Thyroid gland (tissue), 4 donors: ENCODE data around the gene ARHGEF28. TPM values are rescaled to one million over a fixed set of nuclear protein-coding genes. Genes with fewer than 3 reads are reported as not detected.

Source experiments
- DNase-seq, 2 donors: peaks; one replicate each; pipeline ENCODE4 v3.0.0-alpha.2; 2019
- H3K27ac ChIP-seq, 3 donors: fragments of 200-600 bp; sonication (generic); 1 replicate in 2 of 3; 2 replicates in 1 of 3; pipeline ENCODE4 v1.5.1; 2016 to 2019; ENCODE audit warnings: mild to moderate bottlenecking in 1 of 3, moderate library complexity in 1 of 3
- H3K27me3 ChIP-seq: fragments of 200-600 bp; sonication (generic); one replicate; pipeline ENCODE4 v1.5.1; 2019
- H3K36me3 ChIP-seq, 2 donors: fragments of 200-600 bp; sonication (generic); one replicate each; pipeline ENCODE4 v1.5.1; 2016 to 2019
- H3K4me1 ChIP-seq, 2 donors: fragments of 200-600 bp; sonication (generic); one replicate each; pipeline ENCODE4 v1.5.1; 2017 to 2019
- H3K4me3 ChIP-seq, 3 donors: fragments of 200-600 bp; sonication (generic); replicated peaks in 1 of 3; 1 replicate in 2 of 3; 2 replicates in 1 of 3; pipeline ENCODE4 v1.5.1; 2016; ENCODE audit warnings: mild to moderate bottlenecking in 1 of 3
- H3K9me3 ChIP-seq: fragments of 200-600 bp; sonication (generic); one replicate; pipeline ENCODE4 v1.5.1; 2017
- POLR2A ChIP-seq, 2 donors: fragments of 450-650 bp; IDR thresholded peaks; one replicate each; pipeline ENCODE4 v1.6.1; 2017; ENCODE audit warnings: antibody characterized with exemption in 2 of 2, mild to moderate bottlenecking in 2 of 2, moderate library complexity in 1 of 2
- WGBS, 2 donors: methylation state at CpG; one replicate each; pipeline ENCODE4 v1.1.5; 2017; 5-methylcytosine and 5-hydroxymethylcytosine counted together
- intact Hi-C: fragments of 100-400 bp; cut with DNase I; formaldehyde crosslinking; loops from one replicate; pipeline ENCODE4 v1.15.1; 2023
- total RNA-seq, 4 donors: library from RNA; depleted of rRNA; stranded (reverse); fragments of >200 nt; gene quantifications; one replicate each; pipeline ENCODE4 v1.2.3, GENCODE V29; 2016
- TF ChIP-seq, protein P1 (sequence below), 6 experiments: fragments of 200-600 bp in 3 of 6; fragments of 450-650 bp in 3 of 6; sonication (generic) in 3 of 6; IDR thresholded peaks; one replicate each; pipeline ENCODE4 v1.5.1; 2016 to 2019; ENCODE audit warnings: antibody characterized with exemption in 6 of 6, mild to moderate bottlenecking in 2 of 6, inconsistent platforms in 1 of 6, moderate library complexity in 1 of 6

Gene ARHGEF28
- total RNA-seq, 4 donors from 2014 or later: 43.6 to 58.8 (median 55.3) TPM

GRCh38 chr5:73939557-73939956, 313.6 kb downstream of the ARHGEF28 start:
- peaks cover 0 to 5% of the 10 kb centered on the region in 2 donors for H3K4me1 ChIP-seq
- TF ChIP-seq, protein P1, sequence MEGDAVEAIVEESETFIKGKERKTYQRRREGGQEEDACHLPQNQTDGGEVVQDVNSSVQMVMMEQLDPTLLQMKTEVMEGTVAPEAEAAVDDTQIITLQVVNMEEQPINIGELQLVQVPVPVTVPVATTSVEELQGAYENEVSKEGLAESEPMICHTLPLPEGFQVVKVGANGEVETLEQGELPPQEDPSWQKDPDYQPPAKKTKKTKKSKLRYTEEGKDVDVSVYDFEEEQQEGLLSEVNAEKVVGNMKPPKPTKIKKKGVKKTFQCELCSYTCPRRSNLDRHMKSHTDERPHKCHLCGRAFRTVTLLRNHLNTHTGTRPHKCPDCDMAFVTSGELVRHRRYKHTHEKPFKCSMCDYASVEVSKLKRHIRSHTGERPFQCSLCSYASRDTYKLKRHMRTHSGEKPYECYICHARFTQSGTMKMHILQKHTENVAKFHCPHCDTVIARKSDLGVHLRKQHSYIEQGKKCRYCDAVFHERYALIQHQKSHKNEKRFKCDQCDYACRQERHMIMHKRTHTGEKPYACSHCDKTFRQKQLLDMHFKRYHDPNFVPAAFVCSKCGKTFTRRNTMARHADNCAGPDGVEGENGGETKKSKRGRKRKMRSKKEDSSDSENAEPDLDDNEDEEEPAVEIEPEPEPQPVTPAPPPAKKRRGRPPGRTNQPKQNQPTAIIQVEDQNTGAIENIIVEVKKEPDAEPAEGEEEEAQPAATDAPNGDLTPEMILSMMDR (IDR thresholded peaks at IDR 0.05): no peak
- no peak for TF ChIP-seq POLR2A (IDR thresholded peaks at IDR 0.05)

DNA sequence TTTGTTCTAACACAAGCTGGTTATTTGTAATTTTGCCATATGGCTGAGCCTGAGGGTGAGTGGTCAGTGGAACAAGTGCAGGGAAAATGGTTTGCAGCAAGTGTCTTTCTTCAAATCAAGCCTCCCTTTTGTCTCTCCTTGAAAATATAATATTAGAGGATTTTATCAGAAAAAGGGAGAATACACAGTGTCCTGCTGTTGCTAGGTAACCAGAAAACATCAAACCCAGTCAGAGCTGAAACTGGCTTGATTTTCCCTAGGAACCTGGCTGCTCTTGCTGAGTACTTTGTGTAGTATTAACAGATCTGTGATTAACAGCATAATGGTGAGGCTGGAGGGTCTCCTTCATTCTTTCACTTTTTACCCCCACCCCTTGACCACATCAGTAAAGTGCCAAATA, 314.0 kb downstream of the ARHGEF28 start:
- no peaks in the 10 kb centered on the region for H3K27me3 ChIP-seq
- peaks cover 0 to 5% of the 10 kb centered on the region in 2 donors for H3K4me1 ChIP-seq
- no peak overlapping the region for H3K4me3 ChIP-seq
- H3K27ac ChIP-seq: no peak overlapping the region
- H3K36me3 ChIP-seq: no peaks in the 10 kb centered on the region
- intact Hi-C loops: no loop called here
- no peak for TF ChIP-seq POLR2A (IDR thresholded peaks at IDR 0.05)
- TF ChIP-seq, protein P1 (IDR thresholded peaks at IDR 0.05): no peak
- no peaks in the 10 kb centered on the region for H3K9me3 ChIP-seq
- no peak for DNase-seq

More at GRCh38 chr5:73939557-73939956, 313.6 kb downstream of the ARHGEF28 start:
- Histone ChIP-seq H3K4me3 (no peak overlapping the region), H3K36me3 (no peaks in the 10 kb centered on the region), H3K27me3 (no peaks in the 10 kb centered on the region), H3K9me3 (no peaks in the 10 kb centered on the region), H3K27ac (no peak overlapping the region)
- intact Hi-C loops: no loop called here
- WGBS, 2 donors: 75 to 81% methylated on average over 3 of the region's 3 CpGs
- no peak for DNase-seq

GRCh38 chr5:73940801-73941200, 314.8 kb downstream of the ARHGEF28 start:
- no peak overlapping the region for H3K4me3 ChIP-seq
- H3K9me3 ChIP-seq: no peaks in the 10 kb centered on the region
- no peaks in the 10 kb centered on the region for H3K36me3 ChIP-seq
- H3K27ac ChIP-seq: no peak overlapping the region
- no peaks in the 10 kb centered on the region for H3K27me3 ChIP-seq
- TF ChIP-seq, protein P1 (IDR thresholded peaks at IDR 0.05): no peak
- WGBS, 2 donors: 77 to 86% methylated on average over 3 of the region's 3 CpGs
- H3K4me1 ChIP-seq: peaks cover 0 to 5% of the 10 kb centered on the region in 2 donors
- DNase-seq: no peak
- intact Hi-C loops: no loop called here

DNA sequence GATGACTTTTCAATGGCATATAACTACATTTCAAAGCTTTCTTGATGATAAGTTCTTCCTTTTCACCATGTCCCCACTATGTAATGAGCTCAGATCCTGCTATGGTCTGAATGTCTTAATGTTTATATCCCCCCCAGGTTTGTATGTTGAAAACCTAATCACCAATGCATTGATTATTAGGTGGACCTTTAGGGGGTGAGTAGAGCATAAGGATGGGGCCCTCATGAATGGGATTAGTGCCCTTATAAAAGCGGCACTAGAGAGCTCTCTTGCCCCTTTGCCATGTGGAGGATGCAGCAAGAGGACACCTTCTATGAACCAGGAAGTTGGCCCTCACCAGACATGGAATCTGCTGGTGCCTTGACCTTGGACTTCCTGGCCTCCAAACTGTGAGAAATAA, 316.8 kb downstream of the ARHGEF28 start:
- H3K27ac ChIP-seq: no peak overlapping the region
- H3K4me3 ChIP-seq: no peak overlapping the region
- H3K9me3 ChIP-seq: no peaks in the 10 kb centered on the region
- intact Hi-C loops: no loop called here
- H3K36me3 ChIP-seq: no peaks in the 10 kb centered on the region
- no peaks in the 10 kb centered on the region for H3K27me3 ChIP-seq
- DNase-seq: no peak
- H3K4me1 ChIP-seq: peaks cover 11 to 17% of the 10 kb centered on the region in 2 donors
- TF ChIP-seq, protein P1 (IDR thresholded peaks at IDR 0.05): no peak
- TF ChIP-seq POLR2A (IDR thresholded peaks at IDR 0.05): no peak
- WGBS, 2 donors: 100% methylated on average over 1 of the region's 1 CpG

- H3K36me3 ChIP-seq: no peaks in the 10 kb centered on the region
- H3K27me3 ChIP-seq: no peaks in the 10 kb centered on the region
- H3K9me3 ChIP-seq: no peaks in the 10 kb centered on the region
- 56 to 80% methylated on average over 1 of the region's 1 CpG for WGBS, 2 donors
- H3K27ac ChIP-seq: no peak overlapping the region
- H3K4me3 ChIP-seq: no peak overlapping the region
- no peak for TF ChIP-seq POLR2A (IDR thresholded peaks at IDR 0.05)
- TF ChIP-seq, protein P1 (IDR thresholded peaks at IDR 0.05): no peak
- peaks cover 18 to 19% of the 10 kb centered on the region in 2 donors for H3K4me1 ChIP-seq
- intact Hi-C loops: no loop called here
- no peak for DNase-seq
Measured at GRCh38 chr5:73943397-73943796, 317.4 kb downstream of the ARHGEF28 start.
